GM19023 (cell line): ENCODE measurements around the gene TSSK6.
"Not testable (repeated sequence)": the region's sequence is repeated elsewhere in the genome, so short reads cannot be mapped to it uniquely, and the experiment has no call there.

ENCODE experiments used
- ATAC-seq: cut with Tn5 transposase; IDR thresholded peaks from one replicate; pipeline ENCODE4 v1.9.1; 2021; ENCODE audit warnings: mild to moderate bottlenecking, moderate library complexity; ENCODE audit not compliant: unreplicated experiment

The TSSK6 gene

GRCh38 chr19:19488875-19489690, 26.3 kb downstream of the TSSK6 start:
- ATAC-seq = peak; percentile 56

GRCh38 chr19:19487950-19488874, 27.1 kb downstream of the TSSK6 start:
- ATAC-seq = no peak

- no peak for ATAC-seq
These were observed 28.0 kb downstream of the TSSK6 start for GRCh38 chr19:19487077-19487949.

- ATAC-seq = no peak
These were observed 28.8 kb downstream of the TSSK6 start for GRCh38 chr19:19486343-19487076.

GRCh38 chr19:19485998-19486290, 29.4 kb downstream of the TSSK6 start:
- ATAC-seq = no peak

- no peak for ATAC-seq
These were observed 30.0 kb downstream of the TSSK6 start for GRCh38 chr19:19485161-19485997.

- ATAC-seq = no peak
These were observed 32.3 kb downstream of the TSSK6 start for GRCh38 chr19:19482809-19483596.

- ATAC-seq = no peak
These were observed 34.7 kb downstream of the TSSK6 start for GRCh38 chr19:19480688-19481087.

- no peak for ATAC-seq
These were observed 37.5 kb downstream of the TSSK6 start for GRCh38 chr19:19477705-19478383.

GRCh38 chr19:19475849-19476828, 39.2 kb downstream of the TSSK6 start:
- ATAC-seq = no peak

GRCh38 chr19:19475015-19475765, 40.2 kb downstream of the TSSK6 start:
- ATAC-seq = no peak

GRCh38 chr19:19472106-19472505, 43.2 kb downstream of the TSSK6 start:
- not testable (repeated sequence) for ATAC-seq

GRCh38 chr19:19471682-19472081, 43.7 kb downstream of the TSSK6 start:
- no peak for ATAC-seq

GRCh38 chr19:19470579-19470978, 44.8 kb downstream of the TSSK6 start:
- ATAC-seq = no peak

- no peak for ATAC-seq
These were observed 46.8 kb downstream of the TSSK6 start for GRCh38 chr19:19468424-19469050.

- ATAC-seq = no peak
These were observed 49.1 kb downstream of the TSSK6 start for GRCh38 chr19:19466201-19466600.
